CD4-positive, CD25-positive, alpha-beta regulatory T cell (primary cell): ENCODE results near the gene RPL10A. TPM values are rescaled to one million over a fixed set of nuclear protein-coding genes. Genes with fewer than 3 reads are reported as not detected.

Experiments used
- ATAC-seq, 2 donors: fragments of 150-1000 bp; cut with Tn5 transposase; one replicate each; pipeline ENCODE4 v1.10.0; 2021; ENCODE audit warnings: low read depth in 2 of 2, moderate number of reproducible peaks in 2 of 2, moderate library complexity in 1 of 2
- DNase-seq, 3 donors: peaks; one replicate each; pipeline versions ENCODE4 v3.0.0 to v3.0.0-alpha.2; 2012 to 2022; ENCODE audit warnings: mixed read lengths in 1 of 3
- H3K27ac ChIP-seq: one replicate; pipeline ENCODE4 v1.7.0; 2013; ENCODE audit warnings: mild to moderate bottlenecking, low read length; ENCODE audit not compliant: insufficient read depth, poor library complexity, severe bottlenecking
- H3K27me3 ChIP-seq: one replicate; pipeline ENCODE4 v1.7.0; 2013; ENCODE audit warnings: low read length; ENCODE audit not compliant: control insufficient read depth, insufficient read depth
- H3K36me3 ChIP-seq: one replicate; pipeline ENCODE4 v1.7.0; 2013; ENCODE audit warnings: mild to moderate bottlenecking, low read length, moderate library complexity; ENCODE audit not compliant: control insufficient read depth, insufficient read depth
- H3K4me1 ChIP-seq: 2 replicates; pipeline ENCODE4 v1.7.0; 2013; ENCODE audit warnings: mild to moderate bottlenecking, low read length; ENCODE audit not compliant: insufficient read depth, control insufficient read depth, poor library complexity, severe bottlenecking
- H3K4me3 ChIP-seq: one replicate; pipeline ENCODE4 v1.7.0; 2013; ENCODE audit warnings: low read depth, mild to moderate bottlenecking, low read length, moderate library complexity
- H3K9me3 ChIP-seq, 2 experiments: 1 replicate in 1 of 2; 2 replicates in 1 of 2; pipeline ENCODE4 v1.7.0; 2013; ENCODE audit warnings: low read length in 2 of 2, mild to moderate bottlenecking in 1 of 2, moderate library complexity in 1 of 2; ENCODE audit not compliant: control insufficient read depth in 2 of 2
- H3K27ac Mint-ChIP-seq, 3 donors: one replicate each; pipeline ENCODE4 v1.8.0; 2020 to 2022; ENCODE audit warnings: mild to moderate bottlenecking in 3 of 3, mixed read lengths in 3 of 3, moderate library complexity in 2 of 3
- H3K27me3 Mint-ChIP-seq: one replicate; pipeline ENCODE4 v1.8.0; 2022; ENCODE audit warnings: mild to moderate bottlenecking, mixed read lengths
- H3K36me3 Mint-ChIP-seq: one replicate; pipeline ENCODE4 v1.8.0; 2020; ENCODE audit warnings: mixed read lengths
- H3K4me1 Mint-ChIP-seq, 4 donors: one replicate each; pipeline ENCODE4 v1.8.0; 2020 to 2022; ENCODE audit warnings: mixed read lengths in 4 of 4, mild to moderate bottlenecking in 1 of 4
- H3K4me3 Mint-ChIP-seq, 4 donors: one replicate each; pipeline ENCODE4 v1.8.0; 2020 to 2022; ENCODE audit warnings: mild to moderate bottlenecking in 4 of 4, mixed read lengths in 4 of 4, moderate library complexity in 3 of 4
- H3K9me3 Mint-ChIP-seq, 7 donors: one replicate each; pipeline ENCODE4 v1.8.0; 2020 to 2022; ENCODE audit warnings: mixed read lengths in 7 of 7, mild to moderate bottlenecking in 3 of 7, moderate library complexity in 2 of 7
- polyA plus RNA-seq, 4 donors: library from polyadenylated mRNA; unstranded; fragments of 300-500 nt; fragmentation: Illumina TruSeq; gene quantifications; one replicate each; pipeline ENCODE4 v1.2.3, GENCODE V29; 2021
- total RNA-seq: library from RNA; stranded (reverse); gene quantifications from one replicate; pipeline ENCODE4 v1.2.3, GENCODE V29; 2022

RPL10A gene
- total RNA-seq (1,327 TPM), polyA plus RNA-seq (1,000 to 10,000 TPM in 2 of 4 donors, 100 to 1,000 TPM in 2; 848 to 1,343 (median 1,026) TPM)

- DNase-seq (peak; percentile 94 to 98 (median 96)), ATAC-seq (peak; percentile 90 to 92)
- Mint-ChIP-seq H3K36me3 (peaks cover 23% of the 10 kb centered on the region), H3K9me3 (no peaks in the 10 kb centered on the region), H3K4me1 (peaks cover 5 to 52% (median 30%) of the 10 kb centered on the region in 4 donors), H3K27ac (peak within 1 kb of the TSS; percentile 94 to 99 (median 98)), H3K4me3 (peak within 1 kb of the TSS; percentile 97 to 98 (median 98)), H3K27me3 (no peaks in the 10 kb centered on the region)
- Histone ChIP-seq H3K4me3 (peak within 1 kb of the TSS; percentile 89), H3K27me3 (no peaks in the 10 kb centered on the region), H3K36me3 (peaks cover 32% of the 10 kb centered on the region), H3K27ac (peak within 1 kb of the TSS; percentile 85), H3K4me1 (peaks cover 32% of the 10 kb centered on the region), H3K9me3 (no peaks in the 10 kb centered on the region)
These were observed at the start of gene RPL10A for GRCh38 chr6:35468181-35468979. Gene RPL10A (plus strand): TSS chr6:35468401. CDS start chr6:35468435, 34 bp downstream.

DNA sequence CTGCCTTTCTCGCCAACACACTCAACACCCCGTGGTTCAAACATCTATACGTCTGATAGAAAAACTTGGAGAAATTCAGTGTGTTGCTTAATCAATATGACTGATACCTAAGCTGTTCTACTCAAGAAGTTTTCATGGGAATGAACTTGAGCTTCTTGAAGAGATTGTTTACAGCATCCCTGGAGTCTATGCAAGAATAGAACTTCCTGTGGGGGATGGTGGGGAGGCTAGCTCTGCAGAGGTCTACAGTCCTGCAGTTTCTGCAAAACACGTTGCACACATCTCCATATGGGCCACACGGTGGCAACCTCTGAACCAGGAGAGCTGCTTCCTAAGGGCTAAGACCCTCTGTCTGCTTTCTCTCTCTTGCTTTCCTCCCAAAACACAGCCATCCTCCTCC, 48.8 kb upstream of the RPL10A start:
- peak; percentile 56 to 64 for ATAC-seq
- Histone ChIP-seq H3K4me3 (peak overlapping the region; percentile 15), H3K9me3 (no peaks in the 10 kb centered on the region), H3K27ac (no peak overlapping the region), H3K36me3 (peaks cover 41% of the 10 kb centered on the region), H3K4me1 (peaks cover 19% of the 10 kb centered on the region), H3K27me3 (no peaks in the 10 kb centered on the region)
- Mint-ChIP-seq H3K36me3 (peaks cover 26% of the 10 kb centered on the region), H3K9me3 (no peaks in the 10 kb centered on the region), H3K27ac (peak overlapping the region; percentile 48 to 88 (median 82)), H3K4me1 (peaks cover 0 to 39% (median 22%) of the 10 kb centered on the region in 4 donors), H3K4me3 (peak overlapping the region in 2 of 4 donors; percentile 36 to 65), H3K27me3 (no peaks in the 10 kb centered on the region)
- DNase-seq, result peak in 2 of 3 donors; percentile 28 to 69

- H3K4me3 ChIP-seq, result no peak overlapping the region
- H3K36me3 ChIP-seq, result peaks cover 39% of the 10 kb centered on the region
- no peak for DNase-seq
- H3K4me1 ChIP-seq, result peaks cover 19% of the 10 kb centered on the region
- peaks cover 0 to 37% (median 22%) of the 10 kb centered on the region in 4 donors for H3K4me1 Mint-ChIP-seq
- H3K36me3 Mint-ChIP-seq, result peaks cover 26% of the 10 kb centered on the region
- no peak overlapping the region for H3K27ac ChIP-seq
- H3K27me3 ChIP-seq, result no peaks in the 10 kb centered on the region
- peak overlapping the region in 2 of 4 donors; percentile 36 to 43 for H3K4me3 Mint-ChIP-seq
- H3K27me3 Mint-ChIP-seq, result no peaks in the 10 kb centered on the region
- ATAC-seq, result no peak
- no peaks in the 10 kb centered on the region for H3K9me3 ChIP-seq
- H3K9me3 Mint-ChIP-seq, result no peaks in the 10 kb centered on the region
- H3K27ac Mint-ChIP-seq, result peak overlapping the region in 2 of 3 donors; percentile 75 to 88
These were observed 48.2 kb upstream of the RPL10A start for GRCh38 chr6:35419961-35420360.

GRCh38 chr6:35425284-35425683, 42.9 kb upstream of the RPL10A start:
- H3K9me3 Mint-ChIP-seq, result peaks cover 0 to 20% (median 4%) of the 10 kb centered on the region in 7 donors
- DNase-seq, result no peak
- H3K27ac ChIP-seq, result no peak overlapping the region
- H3K27me3 ChIP-seq, result no peaks in the 10 kb centered on the region
- H3K27ac Mint-ChIP-seq, result peak overlapping the region in 1 of 3 donors; percentile 41
- H3K27me3 Mint-ChIP-seq, result no peaks in the 10 kb centered on the region
- H3K36me3 ChIP-seq, result peaks cover 45% of the 10 kb centered on the region
- no peak overlapping the region for H3K4me3 ChIP-seq
- peaks cover 0 to 3% (median 0%) of the 10 kb centered on the region in 4 donors for H3K4me1 Mint-ChIP-seq
- ATAC-seq, result no peak
- peaks cover 12 to 22% of the 10 kb centered on the region in 2 experiments for H3K9me3 ChIP-seq
- H3K36me3 Mint-ChIP-seq, result peaks cover 24% of the 10 kb centered on the region
- H3K4me1 ChIP-seq, result no peaks in the 10 kb centered on the region
- no peak overlapping the region for H3K4me3 Mint-ChIP-seq

GRCh38 chr6:35426074-35426473, 42.1 kb upstream of the RPL10A start:
- ATAC-seq (no peak), DNase-seq (no peak)
- Histone ChIP-seq H3K36me3 (peaks cover 43% of the 10 kb centered on the region), H3K27me3 (no peaks in the 10 kb centered on the region), H3K9me3 (peaks cover 12 to 23% of the 10 kb centered on the region in 2 experiments), H3K27ac (no peak overlapping the region), H3K4me1 (no peaks in the 10 kb centered on the region), H3K4me3 (no peak overlapping the region)
- Mint-ChIP-seq H3K4me1 (no peaks in the 10 kb centered on the region), H3K9me3 (peaks cover 0 to 22% (median 4%) of the 10 kb centered on the region in 7 donors), H3K36me3 (peaks cover 21% of the 10 kb centered on the region), H3K4me3 (no peak overlapping the region), H3K27ac (peak overlapping the region in 1 of 3 donors; percentile 78), H3K27me3 (no peaks in the 10 kb centered on the region)

GRCh38 chr6:35427435-35427834, 40.8 kb upstream of the RPL10A start:
- Mint-ChIP-seq H3K4me1 (no peaks in the 10 kb centered on the region), H3K9me3 (peaks cover 0 to 22% (median 4%) of the 10 kb centered on the region in 7 donors), H3K36me3 (peaks cover 18% of the 10 kb centered on the region), H3K27ac (no peak overlapping the region), H3K27me3 (no peaks in the 10 kb centered on the region), H3K4me3 (no peak overlapping the region)
- peaks cover 32% of the 10 kb centered on the region for H3K36me3 ChIP-seq
- no peak overlapping the region for H3K4me3 ChIP-seq
- no peaks in the 10 kb centered on the region for H3K4me1 ChIP-seq
- peaks cover 12 to 23% of the 10 kb centered on the region in 2 experiments for H3K9me3 ChIP-seq
- H3K27me3 ChIP-seq, result no peaks in the 10 kb centered on the region
- H3K27ac ChIP-seq, result no peak overlapping the region
- ATAC-seq, result no peak
- DNase-seq, result no peak

GRCh38 chr6:35427851-35428321, 40.3 kb upstream of the RPL10A start:
- Histone ChIP-seq H3K27me3 (no peaks in the 10 kb centered on the region), H3K27ac (no peak overlapping the region), H3K36me3 (peaks cover 31% of the 10 kb centered on the region), H3K9me3 (peaks cover 12 to 23% of the 10 kb centered on the region in 2 experiments), H3K4me3 (no peak overlapping the region), H3K4me1 (no peaks in the 10 kb centered on the region)
- Mint-ChIP-seq H3K27me3 (no peaks in the 10 kb centered on the region), H3K9me3 (peaks cover 0 to 22% (median 4%) of the 10 kb centered on the region in 7 donors), H3K4me1 (no peaks in the 10 kb centered on the region), H3K27ac (peak overlapping the region in 1 of 3 donors; percentile 56), H3K36me3 (peaks cover 18% of the 10 kb centered on the region), H3K4me3 (no peak overlapping the region)
- DNase-seq, result no peak
- ATAC-seq, result no peak
